ENCODE results near the gene L3MBTL1. TPM values are rescaled to one million over a fixed set of nuclear protein-coding genes. Genes with fewer than 3 reads are reported as not detected.

The L3MBTL1 gene
- total RNA-seq, 2 experiments from 2014 or later = 4.4 to 5.2 TPM

GRCh38 chr20:43545837-43546578, 38.5 kb downstream of the L3MBTL1 start:
- POLR2A ChIA-PET = no interaction called here
- CTCF ChIA-PET = no interaction called here

DNA sequence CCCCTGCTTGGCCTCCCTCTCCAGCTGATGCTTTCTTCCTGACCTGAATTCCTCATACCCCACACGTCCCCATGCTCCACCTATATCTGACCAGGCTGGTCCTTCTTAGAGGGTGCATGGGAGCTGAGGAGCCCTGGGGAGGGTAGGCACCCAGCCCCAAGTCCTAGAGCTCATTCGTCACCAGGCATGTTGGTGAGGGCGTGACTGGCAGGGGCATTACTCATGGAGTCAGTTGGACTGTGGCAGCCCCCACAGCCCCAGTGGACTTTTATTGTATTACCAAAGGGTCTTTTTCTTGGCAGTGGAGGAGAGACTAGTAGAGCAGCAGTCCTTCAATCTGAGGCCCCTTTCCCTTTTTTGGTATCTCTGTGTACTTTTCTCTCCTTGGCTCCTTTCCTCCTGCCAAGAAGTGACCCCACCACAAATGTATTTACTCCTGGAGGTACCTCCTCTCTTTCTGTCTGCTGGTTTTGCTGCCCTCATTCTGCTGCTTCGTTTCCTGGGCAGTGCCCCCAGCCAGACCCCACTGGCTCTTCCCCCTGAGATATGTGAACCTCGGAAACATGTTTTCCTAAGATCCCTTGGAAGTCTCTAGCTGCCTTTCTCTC, 40.9 kb downstream of the L3MBTL1 start:
- CTCF ChIA-PET = no interaction called here

GRCh38 chr20:43549416-43550065, 42.0 kb downstream of the L3MBTL1 start:
- ChIA-PET POLR2A (no interaction called here), CTCF (interaction anchor here (0.6 kb wide), 2 partner anchors 12 to 31 kb away, joined by 3 to 4 read pairs; no protein-coding TSS in a partner anchor)

More for the DNA sequence above, 40.9 kb downstream of the L3MBTL1 start:
- POLR2A ChIA-PET = no interaction called here

- ChIA-PET POLR2A (no interaction called here), CTCF (no interaction called here)
These were observed 43.0 kb downstream of the L3MBTL1 start for GRCh38 chr20:43550456-43550855.

- CTCF ChIA-PET = no interaction called here
- POLR2A ChIA-PET = no interaction called here
These were observed 46.9 kb downstream of the L3MBTL1 start for GRCh38 chr20:43554369-43554768.

- ChIA-PET POLR2A (no interaction called here), CTCF (no interaction called here)
These were observed 51.1 kb downstream of the L3MBTL1 start, which contains the start of gene SGK2 for GRCh38 chr20:43558412-43559146. Gene SGK2, plus strand, starts transcription at chr20:43559027. Its CDS starts 7,469 bp downstream, at chr20:43566496.

DNA sequence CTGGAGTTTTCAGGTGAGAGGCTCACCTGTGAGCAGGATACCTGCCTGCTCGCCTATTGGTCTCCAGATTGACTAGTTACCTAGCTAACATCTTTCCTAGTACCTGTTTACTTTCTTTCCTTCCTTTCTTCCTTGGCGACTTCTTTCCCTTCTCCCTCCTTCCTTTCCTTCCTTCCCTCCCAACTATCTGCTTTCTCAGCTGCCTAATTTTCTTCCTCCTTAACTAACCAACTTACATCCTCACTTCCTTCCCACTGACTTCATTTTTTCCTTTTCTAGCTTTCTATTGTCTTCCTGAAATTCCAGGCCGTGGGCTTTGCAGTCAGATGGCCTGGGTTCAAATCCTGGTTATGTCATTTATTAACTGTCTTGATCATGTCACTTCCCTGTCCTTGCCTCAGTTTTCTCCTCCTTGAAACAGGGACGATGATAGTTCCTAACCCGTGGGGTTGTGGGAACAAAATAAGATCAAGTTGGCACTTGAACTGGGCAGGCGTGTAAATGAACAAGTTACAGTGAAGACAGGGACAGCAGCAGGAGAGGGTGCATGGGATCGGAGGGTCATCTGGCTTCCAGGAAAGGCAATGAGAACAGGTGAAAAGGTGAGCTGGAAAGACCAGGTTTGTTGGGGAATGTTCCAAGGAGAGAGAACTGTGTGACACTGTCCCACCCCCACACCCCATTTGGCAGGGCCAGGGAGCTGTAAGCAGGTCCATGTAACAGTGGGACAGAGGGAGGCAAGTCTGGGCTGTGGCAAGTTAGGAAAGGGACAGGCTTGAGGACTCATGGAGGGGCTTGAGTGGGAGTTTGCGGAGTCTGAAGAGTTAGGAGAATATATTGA, 51.9 kb downstream of the L3MBTL1 start:
- ChIA-PET CTCF (no interaction called here), POLR2A (no interaction called here)

DNA sequence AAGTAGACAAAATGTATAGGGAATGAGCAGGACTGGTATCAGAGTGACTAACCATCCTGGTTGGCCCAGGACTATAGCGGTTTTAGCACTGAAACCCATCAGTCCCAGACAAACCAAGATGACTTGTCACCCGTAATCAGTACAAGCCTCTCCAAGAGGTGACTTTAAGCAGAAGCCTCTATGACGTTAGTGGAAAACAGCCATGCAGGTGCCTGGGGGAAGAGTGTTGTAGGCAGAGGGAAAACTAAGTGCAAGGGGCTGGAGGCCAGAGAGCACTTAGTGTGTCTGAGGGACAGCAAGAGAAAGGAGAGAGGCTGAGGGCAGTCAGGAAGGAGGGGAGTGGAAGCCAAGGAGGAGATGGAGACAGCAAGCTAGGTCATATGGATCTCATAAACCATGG, 53.5 kb downstream of the L3MBTL1 start:
- ChIA-PET POLR2A (no interaction called here), CTCF (no interaction called here)

DNA sequence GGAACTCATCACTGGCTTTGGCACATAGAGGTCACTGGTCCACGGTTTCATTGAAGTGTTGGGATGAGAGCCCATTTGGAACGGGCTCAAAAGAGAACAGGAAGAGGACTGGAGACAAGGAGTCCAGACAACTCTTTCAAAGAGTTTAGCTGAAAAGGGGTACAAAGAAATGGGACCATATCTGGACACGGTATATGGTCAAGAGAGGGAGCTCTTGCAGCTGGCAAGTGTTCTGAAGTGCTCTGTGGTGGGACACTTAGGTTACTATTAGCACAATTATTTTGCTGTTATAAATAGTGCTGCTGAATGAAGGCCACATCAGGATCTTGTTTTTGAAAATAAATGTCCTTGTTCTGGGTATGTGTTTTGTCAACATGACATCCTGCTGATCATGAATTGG, 55.9 kb downstream of the L3MBTL1 start:
- CTCF ChIA-PET = no interaction called here
- POLR2A ChIA-PET = no interaction called here

- ChIA-PET CTCF (no interaction called here), POLR2A (no interaction called here)
These were observed 56.5 kb downstream of the L3MBTL1 start for GRCh38 chr20:43563991-43564390.

DNA sequence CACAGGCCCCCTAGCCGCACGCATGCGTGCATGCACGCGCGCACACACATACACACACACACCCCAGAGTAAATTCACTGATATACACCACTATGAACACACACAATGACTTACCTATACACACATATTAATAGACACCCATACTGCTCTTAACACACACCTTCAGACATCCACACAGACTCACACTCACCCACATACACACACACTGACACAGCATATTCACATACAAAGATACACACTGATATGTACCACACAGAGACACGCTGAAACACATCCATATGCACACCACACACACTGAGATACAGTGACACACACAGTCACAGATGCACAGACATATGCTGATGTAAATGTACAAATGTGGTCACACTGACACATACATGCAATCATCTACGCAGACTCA, 57.0 kb downstream of the L3MBTL1 start:
- ChIA-PET CTCF (no interaction called here), POLR2A (no interaction called here)

GRCh38 chr20:43564993-43565757, 57.7 kb downstream of the L3MBTL1 start:
- ChIA-PET POLR2A (no interaction called here), CTCF (no interaction called here)

- CTCF ChIA-PET = no interaction called here
- POLR2A ChIA-PET = no interaction called here
These were observed 58.2 kb downstream of the L3MBTL1 start for GRCh38 chr20:43565758-43566104.

GRCh38 chr20:43567477-43567876, 60.0 kb downstream of the L3MBTL1 start:
- ChIA-PET CTCF (no interaction called here), POLR2A (no interaction called here)

GRCh38 chr20:43568706-43569105, 61.2 kb downstream of the L3MBTL1 start:
- ChIA-PET POLR2A (no interaction called here), CTCF (no interaction called here)

DNA sequence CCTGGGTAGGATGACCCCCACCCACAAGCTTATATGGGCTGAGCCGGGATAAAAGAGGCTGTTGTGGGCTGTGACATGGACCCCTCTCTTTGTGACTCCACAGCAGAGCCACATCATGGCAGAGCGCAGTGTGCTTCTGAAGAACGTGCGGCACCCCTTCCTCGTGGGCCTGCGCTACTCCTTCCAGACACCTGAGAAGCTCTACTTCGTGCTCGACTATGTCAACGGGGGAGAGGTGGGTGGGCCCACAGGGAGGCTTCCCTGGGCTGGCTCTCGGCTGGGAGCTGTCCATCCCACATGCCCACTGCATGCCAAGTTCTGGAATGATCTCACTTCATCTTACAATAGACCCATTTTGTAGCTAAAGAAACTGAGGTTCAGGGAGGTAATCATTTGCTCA, 61.8 kb downstream of the L3MBTL1 start:
- POLR2A ChIA-PET = no interaction called here
- CTCF ChIA-PET = interaction anchor here (0.6 kb wide), 1 partner anchor 58 kb away, joined by 3 read pairs; no protein-coding TSS in a partner anchor

DNA sequence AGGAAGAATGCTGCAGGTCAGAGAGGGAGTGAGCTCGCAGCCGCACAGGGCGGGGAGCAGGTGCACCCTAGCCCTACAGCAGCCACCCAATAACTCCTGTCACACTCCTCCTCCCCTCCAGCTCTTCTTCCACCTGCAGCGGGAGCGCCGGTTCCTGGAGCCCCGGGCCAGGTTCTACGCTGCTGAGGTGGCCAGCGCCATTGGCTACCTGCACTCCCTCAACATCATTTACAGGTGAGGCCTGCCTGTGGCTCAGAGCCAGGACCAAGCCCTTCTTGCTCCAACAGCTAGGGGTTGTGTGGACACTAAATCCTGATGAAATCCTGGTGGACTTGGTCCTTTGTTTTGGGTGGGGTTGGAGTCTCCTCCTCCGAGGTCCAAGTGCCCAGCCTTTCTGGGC, 63.0 kb downstream of the L3MBTL1 start:
- POLR2A ChIA-PET = no interaction called here
- CTCF ChIA-PET = no interaction called here

DNA sequence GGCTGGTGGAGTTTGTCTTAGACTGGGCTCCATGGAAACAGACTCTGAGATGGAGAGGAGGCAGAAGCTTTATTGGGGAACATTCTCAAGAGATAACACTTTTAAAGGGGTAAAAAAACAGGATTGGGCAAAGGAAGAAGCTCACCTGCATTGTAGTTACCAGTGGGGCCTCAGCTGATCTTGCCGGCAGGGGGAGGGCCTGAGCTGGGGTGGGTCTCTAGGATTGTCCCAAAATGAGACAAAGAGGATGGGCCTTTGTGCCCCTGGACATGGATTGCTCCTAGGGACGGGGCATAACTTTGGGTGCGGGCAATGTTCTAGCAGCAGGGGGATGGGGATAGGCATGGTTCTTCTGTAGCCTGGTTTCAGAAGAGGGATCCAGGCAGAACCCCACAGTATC, 63.8 kb downstream of the L3MBTL1 start:
- ChIA-PET CTCF (no interaction called here), POLR2A (no interaction called here)

GRCh38 chr20:43571771-43572170, 64.3 kb downstream of the L3MBTL1 start:
- ChIA-PET POLR2A (no interaction called here), CTCF (no interaction called here)
